Activated B cell treated with CpG ODN at 0.5 μM for 24 hours (primary cell): ENCODE data around the gene TMPRSS13. TPM values are rescaled to one million over a fixed set of nuclear protein-coding genes. Genes with fewer than 3 reads are reported as not detected.
"Not testable (repeated sequence)": the region's sequence is repeated elsewhere in the genome, so short reads cannot be mapped to it uniquely, and the experiment has no call there.

Source experiments
- ATAC-seq: fragments of 200-7000 bp; cut with Tn5 transposase; one replicate; pipeline ENCODE4 v1.10.0; 2021; ENCODE audit warnings: low read depth, mild to moderate bottlenecking, moderate library complexity
- CTCF ChIA-PET: fragments of 350-600 bp; sonication (Branson Sonifier 250); formaldehyde crosslinking; loops from one replicate; lab custom pipeline; 2021; ENCODE audit warnings: antibody characterized with exemption; lab: Charles Lee
- POLR2A ChIA-PET: fragments of 350-600 bp; sonication (Branson Sonifier 250); formaldehyde crosslinking; loops from one replicate; lab custom pipeline; 2021; ENCODE audit warnings: antibody characterized with exemption; lab: Charles Lee
- DNase-seq: peaks from one replicate; pipeline ENCODE4 v3.0.0; 2022
- H3K27ac Mint-ChIP-seq: one replicate; pipeline ENCODE4 v1.8.0; 2020; ENCODE audit warnings: mixed read lengths
- H3K27me3 Mint-ChIP-seq: one replicate; pipeline ENCODE4 v1.8.0; 2021; ENCODE audit warnings: mixed read lengths
- H3K36me3 Mint-ChIP-seq: one replicate; pipeline ENCODE4 v1.8.0; 2021; ENCODE audit warnings: low read depth, mixed read lengths
- H3K4me1 Mint-ChIP-seq: one replicate; pipeline ENCODE4 v1.8.0; 2021; ENCODE audit warnings: mixed read lengths
- H3K4me3 Mint-ChIP-seq: one replicate; pipeline ENCODE4 v1.8.0; 2020; ENCODE audit warnings: mild to moderate bottlenecking, mixed read lengths
- H3K9me3 Mint-ChIP-seq: one replicate; pipeline ENCODE4 v1.8.0; 2020; ENCODE audit warnings: mixed read lengths
- intact Hi-C: fragments of 100-400 bp; cut with micrococcal nuclease; formaldehyde crosslinking; loops from one replicate; pipeline ENCODE4 v1.15.1; 2024
- total RNA-seq: library from RNA; stranded (reverse); gene quantifications from 2 replicates; pipeline ENCODE4 v1.2.3, GENCODE V29; 2022
- TF ChIP-seq, protein P1 (sequence below): fragments of 200-600 bp; IDR thresholded peaks from one replicate; pipeline ENCODE4 v1.8.0; 2022; ENCODE audit warnings: antibody characterized with exemption, mild to moderate bottlenecking

The TMPRSS13 gene
- total RNA-seq, 1 donor from 2014 or later = 3.7 TPM

DNA sequence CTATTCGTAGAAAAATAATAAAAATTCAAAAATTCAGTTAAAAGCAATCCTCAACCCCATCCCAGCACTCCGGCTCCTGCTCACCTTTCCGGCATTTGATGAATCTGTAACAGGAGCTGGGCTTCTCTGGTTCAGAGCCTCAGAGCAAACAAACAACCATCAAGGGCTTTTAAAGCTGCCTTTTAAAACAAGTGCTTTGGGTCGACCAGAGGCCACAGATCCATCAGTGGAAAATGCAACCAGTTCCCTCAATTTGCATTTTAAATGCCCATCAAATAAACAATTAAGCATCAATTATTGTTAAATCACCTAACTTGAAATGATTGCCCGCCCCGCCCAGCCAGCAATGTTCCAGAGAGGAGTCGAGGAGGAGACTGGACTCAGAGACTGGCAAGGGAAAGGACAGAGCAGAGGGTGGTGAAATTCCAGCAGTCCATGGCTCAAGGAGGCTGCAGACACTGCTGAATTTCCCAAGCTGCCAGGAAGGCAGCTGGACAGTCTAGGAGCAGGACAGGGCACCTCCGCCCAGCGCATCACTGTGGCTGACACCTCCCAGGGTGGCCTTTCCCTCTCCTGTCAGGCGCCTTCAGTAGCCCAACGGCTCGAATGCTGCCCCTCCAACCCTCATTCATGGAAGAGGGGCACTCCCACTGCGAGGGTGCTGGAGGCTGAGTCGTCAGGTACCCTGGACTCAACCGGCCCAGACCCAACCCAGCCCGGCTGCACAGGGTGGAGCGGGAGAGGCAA lies 60.2 kb downstream of the TMPRSS13 start:
- ChIA-PET POLR2A (no interaction called here), CTCF (no interaction called here)
- intact Hi-C loops = no loop called here
- H3K27ac Mint-ChIP-seq = no peak overlapping the region
- H3K9me3 Mint-ChIP-seq = no peaks in the 10 kb centered on the region
- H3K4me1 Mint-ChIP-seq = peaks cover 2% of the 10 kb centered on the region
- H3K36me3 Mint-ChIP-seq = no peaks in the 10 kb centered on the region
- DNase-seq (no peak), ATAC-seq (no peak)
- H3K4me3 Mint-ChIP-seq = no peak overlapping the region
- TF ChIP-seq, protein P1, sequence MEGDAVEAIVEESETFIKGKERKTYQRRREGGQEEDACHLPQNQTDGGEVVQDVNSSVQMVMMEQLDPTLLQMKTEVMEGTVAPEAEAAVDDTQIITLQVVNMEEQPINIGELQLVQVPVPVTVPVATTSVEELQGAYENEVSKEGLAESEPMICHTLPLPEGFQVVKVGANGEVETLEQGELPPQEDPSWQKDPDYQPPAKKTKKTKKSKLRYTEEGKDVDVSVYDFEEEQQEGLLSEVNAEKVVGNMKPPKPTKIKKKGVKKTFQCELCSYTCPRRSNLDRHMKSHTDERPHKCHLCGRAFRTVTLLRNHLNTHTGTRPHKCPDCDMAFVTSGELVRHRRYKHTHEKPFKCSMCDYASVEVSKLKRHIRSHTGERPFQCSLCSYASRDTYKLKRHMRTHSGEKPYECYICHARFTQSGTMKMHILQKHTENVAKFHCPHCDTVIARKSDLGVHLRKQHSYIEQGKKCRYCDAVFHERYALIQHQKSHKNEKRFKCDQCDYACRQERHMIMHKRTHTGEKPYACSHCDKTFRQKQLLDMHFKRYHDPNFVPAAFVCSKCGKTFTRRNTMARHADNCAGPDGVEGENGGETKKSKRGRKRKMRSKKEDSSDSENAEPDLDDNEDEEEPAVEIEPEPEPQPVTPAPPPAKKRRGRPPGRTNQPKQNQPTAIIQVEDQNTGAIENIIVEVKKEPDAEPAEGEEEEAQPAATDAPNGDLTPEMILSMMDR = no peak
- H3K27me3 Mint-ChIP-seq = peaks cover 37% of the 10 kb centered on the region

DNA sequence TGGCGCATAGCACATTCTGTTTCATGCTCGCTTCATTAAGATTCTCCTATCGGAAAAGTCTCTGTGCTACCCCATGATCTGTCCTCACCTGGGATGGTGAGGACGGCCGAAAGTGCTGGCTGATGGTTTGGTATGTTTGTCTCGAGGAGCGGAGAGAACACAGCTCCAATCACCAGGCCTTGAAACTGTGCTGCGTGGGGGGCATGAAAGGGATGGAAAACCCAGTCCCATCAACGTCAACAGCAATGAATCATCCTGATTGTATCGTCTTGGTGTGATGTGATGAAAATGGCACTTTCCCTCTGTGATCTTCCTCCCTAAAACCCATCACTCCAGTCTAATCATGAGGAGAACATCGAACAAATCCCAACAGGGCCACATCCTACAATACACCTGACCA lies 61.1 kb downstream of the TMPRSS13 start:
- ATAC-seq = no peak
- peaks cover 30% of the 10 kb centered on the region for H3K27me3 Mint-ChIP-seq
- H3K27ac Mint-ChIP-seq = no peak overlapping the region
- TF ChIP-seq, protein P1 = no peak
- H3K9me3 Mint-ChIP-seq = no peaks in the 10 kb centered on the region
- ChIA-PET POLR2A (no interaction called here), CTCF (no interaction called here)
- intact Hi-C loops = no loop called here
- DNase-seq = no peak
- H3K4me3 Mint-ChIP-seq = no peak overlapping the region
- no peaks in the 10 kb centered on the region for H3K36me3 Mint-ChIP-seq
- no peaks in the 10 kb centered on the region for H3K4me1 Mint-ChIP-seq

- ChIA-PET CTCF (no interaction called here), POLR2A (no interaction called here)
- intact Hi-C loops = no loop called here
- DNase-seq (no peak), ATAC-seq (no peak)
- Mint-ChIP-seq H3K4me1 (no peaks in the 10 kb centered on the region), H3K9me3 (no peaks in the 10 kb centered on the region), H3K4me3 (no peak overlapping the region), H3K27me3 (peaks cover 20% of the 10 kb centered on the region), H3K36me3 (no peaks in the 10 kb centered on the region), H3K27ac (no peak overlapping the region)
- TF ChIP-seq, protein P1 = no peak
Observed at GRCh38 chr11:117866526-117866925, 62.7 kb downstream of the TMPRSS13 start.

DNA sequence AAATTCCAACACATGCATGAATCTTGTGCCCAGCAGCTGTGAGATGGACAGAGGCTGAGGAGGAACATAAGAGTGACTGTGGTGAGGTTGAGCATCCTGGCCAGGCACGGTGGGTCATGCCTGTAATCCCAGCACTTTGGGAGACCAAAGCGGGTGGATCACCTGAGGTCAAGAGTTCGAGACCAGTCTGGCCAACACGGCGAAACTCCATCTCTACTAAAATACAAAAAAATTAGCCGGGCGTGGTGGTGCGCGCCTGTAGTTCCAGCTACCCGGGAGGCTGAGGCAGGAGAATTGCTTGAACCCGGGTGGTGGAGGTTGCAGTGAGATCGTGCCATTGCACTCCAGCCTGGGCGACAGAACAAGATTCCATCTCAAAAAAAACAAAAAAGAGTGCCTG lies 63.7 kb downstream of the TMPRSS13 start:
- DNase-seq, ATAC-seq, H3K36me3 Mint-ChIP-seq, H3K4me1 Mint-ChIP-seq, POLR2A ChIA-PET, H3K4me3 Mint-ChIP-seq, H3K27ac Mint-ChIP-seq, intact Hi-C loops, CTCF ChIA-PET, H3K9me3 Mint-ChIP-seq: not testable (repeated sequence)
- H3K27me3 Mint-ChIP-seq = peaks cover 20% of the 10 kb centered on the region

GRCh38 chr11:117863383-117863782 lies 65.8 kb downstream of the TMPRSS13 start:
- Mint-ChIP-seq H3K4me1 (no peaks in the 10 kb centered on the region), H3K27me3 (peaks cover 21% of the 10 kb centered on the region), H3K27ac (no peak overlapping the region), H3K36me3 (no peaks in the 10 kb centered on the region), H3K4me3 (no peak overlapping the region), H3K9me3 (no peaks in the 10 kb centered on the region)
- POLR2A ChIA-PET = interaction anchor here (0.5 kb wide), 1 partner anchor 458 kb away, joined by 9 read pairs; no protein-coding TSS in a partner anchor
- intact Hi-C loops = no loop called here
- ATAC-seq (no peak), DNase-seq (no peak)
- CTCF ChIA-PET = no interaction called here
- TF ChIP-seq, protein P1 = no peak
